Measurements from ENCODE around the gene PFN2. TPM values are rescaled to one million over a fixed set of nuclear protein-coding genes. Genes with fewer than 3 reads are reported as not detected.

The PFN2 gene
- total RNA-seq, 1 donor from 2014 or later = 179 TPM

GRCh38 chr3:149968216-149968615 is 2.5 kb downstream of the PFN2 start:
- Histone ChIP-seq H3K9me3 (ENCODE audit: insufficient read depth, low read depth, low read length) (no peaks in the 10 kb centered on the region), H3K4me1 (ENCODE audit: insufficient read depth, low read length) (peaks cover 25% of the 10 kb centered on the region), H3K4me2 (ENCODE audit: low read length) (peak overlapping the region; percentile 93), H3K4me3 (ENCODE audit: insufficient read depth, low read depth, low read length) (peak overlapping the region; percentile 97), H3K27ac (ENCODE audit: low read depth, low read length) (peak overlapping the region; percentile 94), H3K9ac (ENCODE audit: low read length) (peak overlapping the region; percentile 96), H3K79me2 (ENCODE audit: insufficient read depth, low read length) (peaks cover 91% of the 10 kb centered on the region), H2AFZ (ENCODE audit: low read depth, low read length) (no peak overlapping the region), H3K36me3 (ENCODE audit: insufficient read depth, low read length) (peaks cover 21% of the 10 kb centered on the region), H4K20me1 (ENCODE audit: insufficient read depth, low read length) (peaks cover 41% of the 10 kb centered on the region), H3K27me3 (ENCODE audit: insufficient read depth, low read length) (no peaks in the 10 kb centered on the region)
- Mint-ChIP-seq H3K36me3 (ENCODE audit: low read depth, unreplicated experiment) (no peaks in the 10 kb centered on the region), H3K9me3 (ENCODE audit: unreplicated experiment) (no peaks in the 10 kb centered on the region), H3K4me1 (ENCODE audit: low read depth, unreplicated experiment) (peaks cover 39% of the 10 kb centered on the region), H3K27ac (ENCODE audit: unreplicated experiment) (peak overlapping the region; percentile 75), H3K27me3 (ENCODE audit: low read depth, unreplicated experiment) (no peaks in the 10 kb centered on the region), H3K4me3 (ENCODE audit: unreplicated experiment) (peak overlapping the region; percentile 93)
- TF ChIP-seq EZH2 (IDR thresholded peaks at IDR 0.05; ENCODE audit: insufficient read depth, low read length) (no peak), CTCF (IDR thresholded peaks at IDR 0.05; ENCODE audit: insufficient read depth, low read depth, low read length) (no peak)
- DNase-seq (ENCODE audit: low read depth) = peak; percentile 62
- FAIRE-seq = peak; percentile 64

GRCh38 chr3:149967086-149967685 is 3.5 kb downstream of the PFN2 start:
- peak overlapping the region; percentile 96 for H3K9ac ChIP-seq (ENCODE audit: low read length)
- FAIRE-seq = peak; percentile 79

More at GRCh38 chr3:149967086-149967685, 3.5 kb downstream of the PFN2 start:
- Mint-ChIP-seq H3K27ac (ENCODE audit: unreplicated experiment) (no peak overlapping the region), H3K36me3 (ENCODE audit: low read depth, unreplicated experiment) (no peaks in the 10 kb centered on the region), H3K9me3 (ENCODE audit: unreplicated experiment) (no peaks in the 10 kb centered on the region), H3K4me1 (ENCODE audit: low read depth, unreplicated experiment) (peaks cover 39% of the 10 kb centered on the region), H3K27me3 (ENCODE audit: low read depth, unreplicated experiment) (no peaks in the 10 kb centered on the region), H3K4me3 (ENCODE audit: unreplicated experiment) (peak overlapping the region; percentile 93)
- Histone ChIP-seq H3K36me3 (ENCODE audit: insufficient read depth, low read length) (peaks cover 23% of the 10 kb centered on the region), H3K79me2 (ENCODE audit: insufficient read depth, low read length) (peaks cover 96% of the 10 kb centered on the region), H3K4me3 (ENCODE audit: insufficient read depth, low read depth, low read length) (peak overlapping the region; percentile 97), H3K4me1 (ENCODE audit: insufficient read depth, low read length) (peaks cover 19% of the 10 kb centered on the region), H3K4me2 (ENCODE audit: low read length) (peak overlapping the region; percentile 93), H3K27me3 (ENCODE audit: insufficient read depth, low read length) (no peaks in the 10 kb centered on the region), H3K27ac (ENCODE audit: low read depth, low read length) (peak overlapping the region; percentile 94), H4K20me1 (ENCODE audit: insufficient read depth, low read length) (peaks cover 42% of the 10 kb centered on the region), H3K9me3 (ENCODE audit: insufficient read depth, low read depth, low read length) (no peaks in the 10 kb centered on the region), H2AFZ (ENCODE audit: low read depth, low read length) (no peak overlapping the region)
- TF ChIP-seq EZH2 (IDR thresholded peaks at IDR 0.05; ENCODE audit: insufficient read depth, low read length) (no peak), CTCF (IDR thresholded peaks at IDR 0.05; ENCODE audit: insufficient read depth, low read depth, low read length) (peak; percentile 50)
- DNase-seq (ENCODE audit: low read depth) = no peak

Measured in astrocyte (in vitro differentiated cells and primary cell).